ENCODE measurements around the gene PAPPA.

Gene PAPPA

DNA sequence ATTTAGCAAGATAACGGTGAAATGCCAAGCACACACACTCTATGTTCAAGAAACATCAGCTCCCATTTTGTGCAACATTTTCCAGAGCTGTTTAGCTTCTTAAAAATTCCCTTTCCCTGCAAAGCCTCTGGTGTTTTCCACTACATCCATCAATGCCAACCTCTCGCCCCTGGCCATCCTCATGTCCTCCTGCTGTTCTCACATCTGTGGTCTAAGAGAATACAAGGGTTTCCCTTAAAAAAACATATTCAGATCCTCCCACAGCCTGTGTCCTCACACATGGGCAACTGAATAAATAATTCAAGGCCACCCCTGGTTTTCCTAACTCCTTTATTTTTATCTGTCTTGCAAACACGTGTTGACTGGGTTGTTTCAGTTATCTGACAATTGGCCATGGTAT, 70.3 kb downstream of the PAPPA start:
- no peak for DNase-seq (ENCODE audit: low spot score)

DNA sequence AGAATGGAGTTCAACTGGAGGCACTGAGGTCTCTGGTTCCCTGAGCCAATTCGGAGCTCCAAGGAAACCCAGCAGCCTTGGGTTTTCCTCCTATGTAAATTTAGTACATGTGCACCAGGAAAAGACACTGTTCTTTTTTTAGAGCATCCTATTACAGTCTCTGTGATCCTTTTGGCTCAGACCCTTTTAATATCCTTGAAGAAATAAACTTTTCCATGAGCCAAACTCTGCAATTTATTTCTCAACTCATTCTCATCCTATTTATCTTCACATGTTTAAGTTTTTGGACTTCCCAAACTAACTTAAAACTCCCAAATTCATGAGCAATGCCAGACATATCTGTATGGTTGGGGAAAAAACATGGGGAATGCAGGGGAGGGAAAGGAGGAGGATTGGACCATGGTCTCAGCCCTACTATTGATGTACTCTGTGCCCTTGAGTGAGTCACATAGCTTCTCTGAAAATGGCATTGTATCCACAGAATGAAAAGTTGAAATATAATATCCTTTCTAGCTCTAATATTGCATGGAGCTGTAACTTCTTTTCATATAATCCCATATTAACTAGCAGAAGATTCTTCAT, 76.6 kb downstream of the PAPPA start:
- no peak for DNase-seq (ENCODE audit: low spot score)

DNA sequence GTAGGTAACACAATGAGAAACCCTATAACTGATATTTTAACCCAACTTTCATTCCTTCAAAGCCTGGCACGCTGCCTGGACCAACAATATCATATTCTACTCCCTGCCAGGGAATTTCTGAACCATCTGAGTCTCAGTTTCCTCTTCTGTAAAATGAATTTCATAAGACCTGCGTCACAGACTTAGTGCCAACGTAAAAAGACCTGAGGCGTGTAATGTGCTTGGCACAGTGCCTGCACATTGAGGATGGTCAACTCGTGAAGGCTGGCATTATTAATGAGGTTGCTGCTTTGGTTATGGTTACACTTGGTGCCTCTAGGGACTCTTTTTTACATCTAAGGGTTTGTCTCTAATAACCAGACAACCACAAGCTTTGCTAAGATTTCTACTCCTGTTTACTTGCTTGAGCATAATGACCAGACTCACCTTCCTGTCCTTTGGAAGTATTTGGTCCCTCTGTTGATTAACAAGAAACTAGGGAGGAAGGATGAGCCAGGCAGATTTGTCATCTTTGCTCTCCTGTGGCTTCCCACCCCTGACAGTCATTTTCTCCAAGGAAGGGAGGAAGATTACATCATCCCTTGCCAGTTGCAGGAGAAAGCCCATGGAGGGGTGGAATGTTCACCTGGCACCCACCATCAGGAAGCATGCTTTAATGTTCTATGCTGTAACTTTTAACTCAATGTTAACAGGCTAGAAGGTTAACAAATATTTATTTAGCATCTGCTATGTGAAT, 79.0 kb downstream of the PAPPA start:
- no peak for DNase-seq (ENCODE audit: low spot score)

DNA sequence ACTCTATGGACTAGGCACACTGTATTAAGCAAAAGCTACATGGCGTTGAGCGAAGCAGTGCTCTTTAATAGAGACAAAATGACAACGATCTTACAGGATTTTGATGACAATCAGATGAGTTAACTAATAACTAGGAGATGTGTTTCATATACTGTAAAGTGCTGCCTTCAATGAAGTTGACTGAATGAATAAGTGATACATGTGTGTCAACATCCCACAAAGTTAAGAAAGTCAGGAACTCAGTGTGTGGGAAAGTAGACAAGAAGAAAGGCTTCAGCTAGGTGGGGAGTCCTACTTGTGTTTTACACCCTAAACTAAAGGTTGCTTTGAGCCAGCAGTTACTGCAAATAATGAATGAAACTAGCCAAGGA, 79.6 kb downstream of the PAPPA start:
- no peak for DNase-seq (ENCODE audit: low spot score)

DNA sequence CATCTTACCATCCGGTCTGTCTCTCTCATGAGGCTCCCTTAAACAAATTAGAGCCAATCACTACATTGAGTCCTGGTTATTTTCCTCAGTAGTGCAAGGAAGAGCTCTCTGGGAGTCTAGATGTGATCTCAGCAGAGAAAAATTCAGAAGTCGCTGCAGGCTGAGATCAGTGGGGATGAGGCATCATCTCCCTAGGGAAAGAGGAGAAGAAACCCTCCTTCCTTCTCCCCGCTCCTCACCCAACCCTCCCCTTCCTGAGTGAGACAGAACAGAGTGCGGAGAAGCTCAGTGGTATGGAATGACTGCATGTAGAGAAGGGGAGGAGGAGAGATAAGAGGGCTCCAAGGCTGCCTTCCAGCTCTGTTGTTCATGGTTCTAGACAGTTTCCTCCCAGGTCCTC, 80.5 kb downstream of the PAPPA start:
- DNase-seq (ENCODE audit: low spot score) = no peak

DNA sequence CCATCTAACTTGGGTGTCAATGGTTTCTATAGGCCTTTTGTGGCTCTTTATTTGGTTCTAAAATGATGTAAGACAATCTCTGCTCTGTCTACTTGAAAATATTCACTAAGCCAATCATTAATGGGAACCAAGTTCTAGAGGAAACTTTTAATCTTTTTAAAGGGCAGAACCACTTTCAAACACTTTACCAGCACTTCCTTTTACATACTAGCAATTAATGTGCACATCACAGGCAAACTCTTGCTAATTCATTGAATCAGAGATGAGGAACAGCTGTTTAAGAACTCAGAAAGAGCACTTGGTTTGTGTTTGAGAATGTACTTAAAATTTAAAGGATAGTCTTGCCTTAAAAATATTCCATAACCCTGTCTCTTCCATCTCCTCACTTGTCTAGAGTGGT, 83.4 kb downstream of the PAPPA start:
- no peak for DNase-seq (ENCODE audit: low spot score)

DNA sequence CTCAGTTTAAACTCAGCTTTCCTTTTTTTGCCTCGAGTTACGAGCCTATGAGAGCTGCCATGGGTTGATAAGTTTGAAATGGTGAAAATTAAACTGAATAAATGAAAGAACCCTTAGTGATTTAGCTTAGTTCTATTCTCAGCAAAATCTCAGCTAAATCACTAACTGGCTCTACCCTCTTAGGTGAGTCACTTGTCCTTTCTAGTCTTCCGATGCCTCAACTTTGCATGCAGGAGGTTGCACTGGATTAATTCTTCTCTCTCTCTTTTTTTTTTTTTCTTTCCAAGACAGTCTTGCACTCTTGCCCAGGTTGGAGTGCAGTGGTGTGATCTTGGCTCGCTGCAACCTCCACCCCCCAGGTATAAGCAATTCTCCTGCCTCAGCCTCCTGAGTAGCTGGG, 83.9 kb downstream of the PAPPA start:
- DNase-seq (ENCODE audit: low spot score) = no peak

DNA sequence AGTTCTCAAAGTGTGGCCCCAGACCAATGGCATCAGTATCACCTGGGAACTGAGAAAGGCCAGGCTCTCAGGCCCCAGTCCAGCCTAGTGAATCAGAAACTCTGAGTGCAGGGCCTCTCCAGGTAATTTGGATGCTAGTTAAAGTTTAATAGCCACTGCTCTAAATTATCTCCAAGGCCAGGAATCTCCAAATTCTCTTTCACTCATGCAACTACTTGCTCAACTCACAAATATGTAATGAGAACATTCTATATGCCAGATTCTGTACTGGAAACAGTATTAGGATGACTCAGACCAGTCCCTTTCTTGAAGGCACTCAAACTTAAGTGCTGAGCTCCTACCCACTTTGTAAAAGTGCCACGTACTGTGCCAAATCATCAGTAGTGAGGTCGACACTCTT, 84.6 kb downstream of the PAPPA start:
- no peak for DNase-seq (ENCODE audit: low spot score)

DNA sequence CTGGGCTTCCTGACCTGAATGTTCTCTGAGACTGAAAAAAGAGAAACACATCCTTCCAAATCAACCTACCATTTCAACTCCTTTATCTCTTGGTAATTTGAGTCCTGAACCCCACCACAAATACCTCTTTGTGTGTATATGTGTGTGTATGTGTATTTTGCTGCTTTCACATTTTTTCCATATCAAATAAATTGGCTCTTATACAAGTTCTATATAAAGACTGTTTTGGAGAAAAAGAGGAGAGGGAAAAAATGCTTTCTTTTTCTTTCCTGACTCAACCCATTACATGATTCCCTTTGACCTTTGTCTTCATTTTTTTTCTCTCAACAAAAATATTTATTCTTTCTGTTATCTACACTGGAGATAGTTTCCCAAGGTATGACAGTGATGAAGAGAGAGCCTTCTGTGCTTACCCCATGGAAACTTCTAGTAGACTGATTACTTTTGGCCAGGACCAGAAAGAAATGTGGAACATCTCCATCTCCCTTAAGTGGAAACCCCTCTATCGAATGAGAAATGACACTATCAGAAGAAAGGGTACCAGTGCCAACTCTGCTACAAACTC, 85.3 kb downstream of the PAPPA start:
- DNase-seq (ENCODE audit: low spot score) = no peak

DNA sequence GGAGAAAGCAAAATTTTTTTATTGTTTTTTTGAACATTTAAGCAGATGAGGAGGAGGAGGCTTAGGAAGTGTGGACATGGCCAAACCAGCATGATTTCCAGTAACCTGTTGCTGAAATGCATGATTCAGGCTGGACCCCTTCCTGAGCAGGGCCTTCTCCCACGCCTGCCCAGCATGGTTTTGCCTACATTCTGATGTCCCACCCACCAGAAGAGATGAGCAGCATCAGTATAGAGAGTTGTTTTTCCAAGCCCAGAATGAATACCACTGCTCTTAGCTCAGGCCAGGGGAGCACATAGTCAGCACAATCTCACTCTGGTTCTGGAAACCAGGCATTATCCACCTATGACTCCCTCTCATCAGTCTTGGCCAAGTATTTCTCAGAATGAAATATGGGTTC, 90.1 kb downstream of the PAPPA start:
- DNase-seq (ENCODE audit: low spot score) = no peak

DNA sequence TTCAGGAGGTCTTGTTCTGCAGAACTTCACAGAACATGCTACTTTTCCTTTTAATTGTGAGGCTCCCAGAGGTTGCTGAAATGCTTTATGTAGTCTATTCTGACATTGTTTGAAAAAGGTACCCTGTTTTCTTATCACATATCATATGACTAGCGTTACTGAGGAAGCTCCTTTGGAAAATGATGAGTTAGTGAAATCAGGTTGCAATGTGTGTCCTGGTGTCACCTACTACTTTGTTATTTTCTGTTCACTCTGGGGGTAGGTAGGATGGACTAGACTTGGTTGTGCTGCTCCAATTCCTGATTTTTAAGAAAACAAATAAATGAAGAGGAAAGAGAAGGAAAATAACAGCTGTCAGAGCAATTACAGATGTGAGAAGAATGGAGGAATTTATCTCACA, 93.7 kb downstream of the PAPPA start:
- no peak for DNase-seq (ENCODE audit: low spot score)

DNA sequence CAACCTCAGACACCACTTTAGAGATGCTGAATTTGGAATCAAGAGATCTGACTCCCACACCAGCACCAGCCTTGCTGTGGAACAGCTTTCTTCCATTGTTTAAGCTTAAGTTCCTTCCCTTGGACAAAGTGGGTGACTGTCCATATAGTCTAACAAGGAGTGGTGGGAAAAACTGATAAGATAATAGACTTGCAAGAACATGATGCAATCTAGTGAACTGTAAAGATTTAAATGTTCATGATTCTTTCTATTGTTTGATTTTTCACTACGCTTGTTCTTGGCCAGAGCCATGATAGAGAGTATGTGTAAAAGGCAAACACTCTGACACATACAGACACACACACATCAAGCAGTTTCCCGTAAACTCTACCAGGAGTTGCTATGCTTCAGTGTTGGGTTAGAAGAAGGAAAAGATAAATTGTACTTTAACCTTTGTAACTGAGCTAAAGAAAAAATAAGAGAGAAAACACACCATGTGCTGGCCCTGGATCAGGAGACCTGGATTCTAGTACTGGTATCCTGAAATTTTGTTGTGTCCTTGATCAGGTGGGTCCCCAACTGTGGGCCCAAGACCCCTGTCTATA, 94.3 kb downstream of the PAPPA start:
- no peak for DNase-seq (ENCODE audit: low spot score)

DNA sequence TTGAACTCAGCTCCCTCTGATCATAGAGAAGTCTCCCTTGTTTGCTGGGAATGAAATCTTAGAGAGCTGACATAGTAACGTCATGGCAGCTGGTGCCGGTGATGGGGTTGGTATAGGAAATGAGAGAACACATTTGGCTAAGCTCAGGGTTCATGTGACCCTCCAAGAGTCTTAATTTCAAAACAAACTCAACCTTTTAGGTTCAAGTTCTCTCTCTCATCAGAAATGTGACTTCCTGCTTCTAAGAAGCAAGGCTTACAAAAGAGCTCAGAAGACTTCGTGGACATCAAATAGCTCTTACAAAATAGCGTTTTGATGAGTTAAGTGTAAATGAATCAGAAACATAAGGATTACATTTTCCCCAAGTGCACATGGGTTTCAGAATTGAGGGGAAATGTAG, 97.3 kb downstream of the PAPPA start:
- DNase-seq (ENCODE audit: low spot score) = no peak

DNA sequence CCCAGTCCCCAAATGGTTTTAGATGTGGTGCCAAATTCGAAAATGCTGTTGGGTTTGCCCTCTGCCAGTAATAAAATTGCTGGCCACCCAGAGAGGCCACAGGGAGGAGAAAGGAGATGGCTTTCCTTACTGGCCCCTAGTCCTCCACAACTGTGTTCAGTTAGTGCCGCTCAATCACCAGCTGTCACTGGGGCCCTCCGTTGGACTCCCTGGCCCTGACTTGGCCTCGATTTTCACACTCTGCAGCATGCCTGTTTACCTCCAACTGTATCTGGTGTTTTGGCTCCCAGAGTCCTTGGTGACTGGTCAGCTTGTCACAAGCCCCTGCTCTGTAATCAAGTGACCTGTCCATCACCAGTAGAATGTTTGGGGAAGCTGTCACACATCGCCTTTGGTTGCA, 97.8 kb downstream of the PAPPA start:
- no peak for DNase-seq (ENCODE audit: low spot score)

DNA sequence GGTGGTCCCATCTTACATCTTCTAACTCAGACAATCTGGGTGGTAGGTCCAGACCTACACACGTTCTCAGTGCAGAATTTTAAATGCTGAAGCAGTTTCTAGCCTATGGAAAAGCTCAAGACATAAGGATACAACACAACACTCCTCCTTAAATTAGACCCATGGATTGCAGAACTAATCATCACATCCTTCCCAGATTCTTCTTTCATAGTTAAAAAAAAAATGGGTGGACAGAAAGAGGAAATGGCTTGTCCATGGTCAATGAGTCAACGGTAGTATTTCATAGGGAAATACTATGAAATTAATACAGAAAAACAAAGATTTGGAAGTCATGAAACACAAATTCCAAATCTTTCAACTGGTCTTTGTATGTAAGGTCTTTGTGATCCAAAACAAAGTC, 106.9 kb downstream of the PAPPA start:
- no peak for DNase-seq (ENCODE audit: low spot score)

DNA sequence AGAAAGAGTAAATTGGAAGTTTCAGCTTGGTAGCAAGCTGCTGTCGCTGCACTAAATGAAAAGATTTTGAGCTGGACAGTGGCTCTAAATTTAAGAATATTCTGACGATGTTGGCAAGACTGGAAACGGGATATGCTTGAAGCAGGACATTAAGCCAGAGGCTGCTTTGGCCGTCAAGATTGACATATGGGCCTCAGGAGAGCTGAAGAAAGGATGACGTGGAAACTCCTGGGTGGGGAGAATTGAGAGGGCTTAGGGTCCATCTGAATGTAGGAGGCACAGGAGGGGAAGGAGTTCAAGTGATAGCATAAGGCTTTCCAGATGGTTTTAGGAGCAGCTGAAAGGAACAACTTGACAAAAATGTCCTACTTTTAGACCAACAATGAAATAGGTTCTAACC, 108.9 kb downstream of the PAPPA start:
- DNase-seq (ENCODE audit: low spot score) = no peak

DNA sequence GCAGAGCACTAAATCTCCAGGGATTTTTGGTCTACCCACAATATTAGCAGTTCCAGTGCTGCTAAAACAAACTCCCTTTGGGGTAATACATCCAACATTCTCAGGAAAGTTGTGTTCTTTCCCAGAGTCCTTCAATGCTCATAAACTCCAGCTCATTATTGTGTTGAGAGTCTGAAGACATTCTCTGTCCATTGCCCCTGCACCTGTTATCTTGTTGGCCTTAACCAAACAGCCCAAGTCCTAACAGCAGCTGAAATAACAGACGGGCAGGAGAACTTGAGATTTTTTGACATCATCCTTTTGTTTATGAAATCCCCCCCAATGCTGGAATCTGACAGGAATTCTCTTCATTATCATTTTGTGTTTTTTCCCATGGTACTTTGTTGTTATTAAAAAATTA, 110.8 kb downstream of the PAPPA start:
- DNase-seq (ENCODE audit: low spot score) = no peak

DNA sequence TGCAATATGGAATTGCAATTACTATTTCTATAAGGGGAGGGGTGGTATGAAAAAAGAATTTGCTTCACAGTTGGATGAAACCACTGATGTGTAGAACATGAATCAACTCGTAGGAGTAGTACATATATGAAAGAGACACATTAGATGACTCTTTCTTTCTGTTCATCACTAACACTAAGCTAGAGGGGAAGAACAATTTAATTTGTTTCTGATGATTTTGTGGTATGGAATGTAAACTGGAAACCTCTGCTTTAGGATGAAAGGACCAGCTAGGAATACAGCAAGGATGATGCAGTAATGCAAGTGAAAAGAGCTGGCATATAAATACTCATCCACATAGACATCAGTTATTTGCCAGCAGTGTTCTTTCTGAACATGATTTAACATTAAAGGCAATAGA, 113.4 kb downstream of the PAPPA start:
- DNase-seq (ENCODE audit: low spot score) = no peak

DNA sequence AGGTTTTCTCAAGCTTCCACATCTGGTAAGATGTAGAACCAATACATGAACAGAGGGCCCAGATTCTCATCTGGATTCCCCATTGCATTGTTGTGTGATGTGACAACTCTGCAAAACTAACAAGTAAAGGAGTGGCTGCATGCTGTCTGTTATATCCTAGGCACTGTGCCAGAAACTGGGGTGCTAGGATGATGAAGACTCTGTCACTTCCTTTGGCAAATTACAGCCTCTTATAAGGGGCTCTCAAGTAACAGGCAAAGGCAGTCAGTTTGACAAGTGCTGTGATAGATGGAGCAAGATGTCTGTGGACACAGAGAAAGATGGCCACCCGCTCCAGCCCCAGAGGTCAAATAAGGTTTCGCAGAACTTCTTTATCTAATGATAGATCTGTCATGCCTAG, 115.7 kb downstream of the PAPPA start:
- DNase-seq (ENCODE audit: low spot score) = no peak

DNA sequence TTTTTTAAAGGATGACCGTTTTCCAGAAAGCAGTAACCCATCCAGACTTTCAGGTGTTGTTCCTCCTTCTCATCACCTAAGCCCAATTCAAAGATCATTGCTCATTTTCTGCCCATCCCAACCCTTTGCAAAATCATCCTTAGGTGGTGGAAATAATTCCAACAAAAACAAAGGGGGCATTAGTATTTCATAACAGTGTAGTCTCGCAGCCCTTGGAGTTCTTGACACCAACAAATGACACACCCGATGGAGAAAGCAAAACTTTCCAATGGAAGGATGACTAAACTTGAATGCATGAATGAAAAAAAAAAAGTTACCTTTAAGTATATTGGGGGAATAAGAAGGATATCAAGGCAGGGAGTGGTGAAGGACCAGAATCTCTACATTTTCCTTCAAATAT, 117.0 kb downstream of the PAPPA start:
- DNase-seq (ENCODE audit: low spot score) = no peak

DNA sequence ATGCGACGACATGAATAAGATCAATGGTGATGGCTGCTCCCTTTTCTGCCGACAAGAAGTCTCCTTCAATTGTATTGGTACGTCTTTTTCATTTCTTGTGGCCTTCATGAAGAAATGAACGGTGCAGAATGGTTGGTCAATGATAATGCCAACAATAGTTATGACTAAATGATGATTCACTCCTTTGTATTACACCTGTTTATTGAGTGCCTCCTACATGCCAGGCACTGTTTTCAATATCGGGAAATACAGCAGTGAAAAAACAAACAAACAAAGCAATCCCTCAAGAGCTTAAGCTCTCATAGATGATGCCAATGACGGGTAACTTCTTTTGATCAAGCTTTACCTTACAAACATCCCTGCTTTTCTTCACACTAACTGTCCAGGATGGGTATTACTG, 117.7 kb downstream of the PAPPA start:
- DNase-seq (ENCODE audit: low spot score) = no peak

DNA sequence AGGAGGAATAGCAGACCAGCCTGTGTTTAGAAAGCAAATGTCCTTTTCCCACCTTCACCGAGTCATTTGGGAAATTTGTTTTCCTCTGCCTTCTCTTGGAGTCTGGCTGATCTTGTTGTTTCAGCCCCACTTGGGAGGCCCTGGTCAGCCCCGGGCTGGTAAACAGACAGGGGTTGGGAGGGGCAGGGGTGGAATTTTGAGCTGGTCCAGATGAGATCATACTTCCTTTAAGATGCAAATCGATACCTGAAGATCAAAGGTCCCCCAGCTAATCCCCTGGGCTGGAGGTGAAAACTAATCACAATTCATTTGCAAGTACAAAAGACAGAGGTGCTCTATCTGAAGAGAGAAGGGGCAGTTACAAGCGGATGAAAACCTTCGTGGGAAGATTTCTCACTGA, 118.4 kb downstream of the PAPPA start:
- DNase-seq (ENCODE audit: low spot score) = no peak

DNA sequence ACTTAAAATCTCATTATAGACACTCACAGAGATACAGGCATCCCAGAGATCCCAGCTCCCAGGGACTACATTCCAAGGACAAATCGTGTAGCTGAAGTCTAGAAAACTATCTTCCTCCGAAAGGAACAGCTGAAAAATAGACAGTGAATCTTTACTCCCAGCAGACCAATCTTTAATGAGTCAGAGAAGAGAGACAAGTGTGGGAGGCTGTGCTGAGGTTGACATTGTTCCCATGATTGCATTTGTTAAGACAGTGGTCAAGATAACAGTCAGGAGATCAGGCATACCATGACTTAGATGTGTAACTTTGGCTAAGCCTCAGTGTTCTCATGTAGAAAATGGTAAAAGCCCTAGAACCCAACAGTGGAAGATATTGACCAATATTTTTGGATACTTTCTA, 120.7 kb downstream of the PAPPA start:
- no peak for DNase-seq (ENCODE audit: low spot score)

Measured in globus pallidus (tissue), 1 donor.